Measurements from ENCODE around the gene CTBP2. TPM values are rescaled to one million over a fixed set of nuclear protein-coding genes. Genes with fewer than 3 reads are reported as not detected.
A peak's percentile ranks its signal among the peaks of the same experiment; 100 is the strongest.

The CTBP2 gene
- total RNA-seq, 2 donors from 2014 or later = 32.0 to 49.0 TPM

DNA sequence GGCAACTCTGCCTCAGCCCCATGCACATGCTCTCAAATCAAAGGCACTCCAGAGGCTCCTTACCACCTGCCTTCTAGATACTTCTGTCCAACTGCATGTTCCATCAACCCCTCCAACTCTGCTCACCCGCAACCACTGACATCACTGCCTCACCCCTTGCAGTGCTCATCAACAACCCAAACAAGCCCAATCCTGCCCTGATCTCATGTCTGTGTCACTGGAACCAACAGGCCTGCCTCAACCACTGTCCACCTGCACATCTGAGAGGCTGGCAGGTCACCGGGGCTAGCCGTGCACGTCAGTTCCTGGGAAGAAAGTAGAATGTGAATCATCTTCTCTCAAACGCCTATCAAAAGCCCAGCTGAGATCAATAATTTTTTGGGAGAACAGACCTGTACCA, 33.3 kb downstream of the CTBP2 start:
- peaks cover 52% of the 10 kb centered on the region for H3K4me1 ChIP-seq
- no peak overlapping the region for H3K4me3 ChIP-seq
- TF ChIP-seq POLR2A (IDR thresholded peaks at IDR 0.05) = no peak
- TF ChIP-seq, protein P1, sequence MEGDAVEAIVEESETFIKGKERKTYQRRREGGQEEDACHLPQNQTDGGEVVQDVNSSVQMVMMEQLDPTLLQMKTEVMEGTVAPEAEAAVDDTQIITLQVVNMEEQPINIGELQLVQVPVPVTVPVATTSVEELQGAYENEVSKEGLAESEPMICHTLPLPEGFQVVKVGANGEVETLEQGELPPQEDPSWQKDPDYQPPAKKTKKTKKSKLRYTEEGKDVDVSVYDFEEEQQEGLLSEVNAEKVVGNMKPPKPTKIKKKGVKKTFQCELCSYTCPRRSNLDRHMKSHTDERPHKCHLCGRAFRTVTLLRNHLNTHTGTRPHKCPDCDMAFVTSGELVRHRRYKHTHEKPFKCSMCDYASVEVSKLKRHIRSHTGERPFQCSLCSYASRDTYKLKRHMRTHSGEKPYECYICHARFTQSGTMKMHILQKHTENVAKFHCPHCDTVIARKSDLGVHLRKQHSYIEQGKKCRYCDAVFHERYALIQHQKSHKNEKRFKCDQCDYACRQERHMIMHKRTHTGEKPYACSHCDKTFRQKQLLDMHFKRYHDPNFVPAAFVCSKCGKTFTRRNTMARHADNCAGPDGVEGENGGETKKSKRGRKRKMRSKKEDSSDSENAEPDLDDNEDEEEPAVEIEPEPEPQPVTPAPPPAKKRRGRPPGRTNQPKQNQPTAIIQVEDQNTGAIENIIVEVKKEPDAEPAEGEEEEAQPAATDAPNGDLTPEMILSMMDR (IDR thresholded peaks at IDR 0.05) = no peak
- peaks cover 0 to 1% of the 10 kb centered on the region in 2 donors for H3K36me3 ChIP-seq (replicated peaks in 1 of 2; ENCODE audit: insufficient read depth in 1 of 2, low read depth in 2 of 2)
- ATAC-seq (no peak), DNase-seq (peak in 1 of 4 donors; percentile 3)
- H3K27me3 ChIP-seq = no peaks in the 10 kb centered on the region
- no peak overlapping the region for H3K27ac ChIP-seq
- no peaks in the 10 kb centered on the region for H3K9me3 ChIP-seq
- intact Hi-C loops (cut with DNase I) = no loop called here
- 81 to 82% methylated on average over 5 of the region's 5 CpGs for WGBS, 2 donors

DNA sequence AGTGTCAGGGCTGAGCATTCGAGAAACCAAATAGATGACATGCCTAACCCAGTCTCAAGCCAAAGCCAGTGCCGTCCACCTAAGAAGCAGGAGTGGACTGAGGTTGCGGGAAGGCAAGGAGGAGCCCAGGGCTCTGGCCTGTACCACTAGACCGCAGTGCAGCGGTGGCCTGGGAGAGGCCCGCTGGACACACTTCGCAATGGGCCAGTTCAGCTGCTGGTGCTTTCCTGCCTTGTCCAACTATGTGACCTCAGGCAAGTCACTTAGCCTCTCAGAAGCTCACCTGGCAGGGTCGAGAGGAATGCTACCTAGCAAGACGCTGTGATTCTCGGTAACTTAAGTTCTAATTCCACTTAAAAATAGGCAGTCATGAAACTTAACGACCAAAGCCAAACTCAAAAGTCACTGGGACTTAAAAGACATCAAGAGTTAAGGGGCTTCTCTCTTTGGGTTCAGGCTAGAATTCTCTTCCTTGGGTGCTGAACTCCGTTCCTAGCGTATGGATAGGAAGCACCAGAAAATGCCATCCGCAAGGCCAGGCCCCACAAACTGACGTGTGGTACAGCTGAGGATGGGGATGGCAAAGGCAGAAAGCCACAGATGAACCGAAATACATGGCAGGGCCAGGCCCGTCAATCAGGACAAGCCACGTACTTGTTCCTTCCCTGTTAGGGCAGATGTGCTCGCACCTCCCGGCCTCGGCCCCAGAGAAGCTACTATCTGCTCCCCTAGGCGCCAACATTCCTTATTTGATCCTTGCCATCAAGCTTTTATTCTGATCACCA, 34.2 kb downstream of the CTBP2 start:
- ATAC-seq (no peak), DNase-seq (peak in 1 of 4 donors; percentile 18)
- Histone ChIP-seq H3K4me1 (peaks cover 60% of the 10 kb centered on the region), H3K9me3 (no peaks in the 10 kb centered on the region), H3K36me3 (replicated peaks in 1 of 2; ENCODE audit: insufficient read depth in 1 of 2, low read depth in 2 of 2) (no peaks in the 10 kb centered on the region), H3K27ac (peak overlapping the region in 3 of 4 donors; percentile 4 to 96 (median 35)), H3K4me3 (no peak overlapping the region), H3K27me3 (no peaks in the 10 kb centered on the region)
- WGBS, 2 donors = 83 to 91% methylated on average over 19 to 22 of the region's 22 CpGs
- intact Hi-C loops (cut with DNase I) = no loop called here
- TF ChIP-seq, protein P1 (IDR thresholded peaks at IDR 0.05) = no peak
- no peak for TF ChIP-seq POLR2A (IDR thresholded peaks at IDR 0.05)

DNA sequence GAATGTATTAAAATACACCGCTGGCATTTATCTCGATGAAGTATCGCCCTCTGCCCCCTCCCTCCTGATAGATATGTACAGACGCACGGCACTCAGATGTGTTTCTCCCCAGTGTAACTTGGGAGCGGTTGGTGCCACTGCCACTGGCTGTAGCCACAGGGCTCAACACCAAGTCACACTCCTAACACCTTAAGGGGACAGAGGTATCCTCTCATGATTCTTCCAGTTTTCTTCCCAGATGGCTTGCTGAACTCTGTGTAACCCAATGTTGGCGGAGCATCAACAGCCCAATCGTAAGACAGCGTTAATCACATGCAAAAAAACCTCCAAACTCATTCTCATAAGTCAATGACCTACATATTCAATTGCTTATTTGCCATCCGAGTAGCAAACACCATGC, 35.5 kb downstream of the CTBP2 start:
- DNase-seq (peak in 2 of 4 donors; percentile 18 to 31), ATAC-seq (no peak)
- no peak for TF ChIP-seq POLR2A (IDR thresholded peaks at IDR 0.05)
- TF ChIP-seq, protein P1 (IDR thresholded peaks at IDR 0.05) = no peak
- peaks cover 68% of the 10 kb centered on the region for H3K4me1 ChIP-seq
- intact Hi-C loops (cut with DNase I) = no loop called here
- no peaks in the 10 kb centered on the region for H3K9me3 ChIP-seq
- no peaks in the 10 kb centered on the region for H3K36me3 ChIP-seq (replicated peaks in 1 of 2; ENCODE audit: insufficient read depth in 1 of 2, low read depth in 2 of 2)
- peak overlapping the region; percentile 37 to 96 (median 96) for H3K27ac ChIP-seq
- 46% methylated on average over 10 of the region's 10 CpGs for WGBS, 2 donors
- no peaks in the 10 kb centered on the region for H3K27me3 ChIP-seq
- no peak overlapping the region for H3K4me3 ChIP-seq

DNA sequence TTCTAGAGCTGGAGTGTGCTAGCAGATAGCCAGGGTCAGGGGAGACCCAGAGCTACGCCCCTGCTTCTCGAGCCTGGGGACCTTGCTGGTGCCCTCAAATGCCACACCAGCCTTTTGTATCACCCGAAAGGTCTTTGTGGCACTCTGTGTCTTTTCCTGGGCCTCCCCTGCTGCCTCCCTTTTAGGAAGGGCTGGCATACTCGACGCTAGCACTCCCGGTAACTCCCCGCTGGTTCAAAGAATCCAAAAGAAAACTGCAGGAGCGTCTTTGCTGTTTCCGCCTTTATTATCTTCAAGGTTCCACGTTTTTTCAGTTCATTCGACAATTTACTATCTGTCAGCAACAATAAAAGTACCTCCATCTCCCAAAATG, 36.3 kb downstream of the CTBP2 start:
- H3K4me1 ChIP-seq = peaks cover 67% of the 10 kb centered on the region
- DNase-seq (no peak), ATAC-seq (no peak)
- H3K27ac ChIP-seq = peak overlapping the region; percentile 96 to 100 (median 96)
- intact Hi-C loops (cut with DNase I) = no loop called here
- WGBS, 2 donors = 40 to 41% methylated on average over 11 of the region's 11 CpGs
- no peaks in the 10 kb centered on the region for H3K9me3 ChIP-seq
- no peak overlapping the region for H3K4me3 ChIP-seq
- TF ChIP-seq, protein P1 (IDR thresholded peaks at IDR 0.05) = no peak
- peak in 1 of 3 donors; percentile 2 for TF ChIP-seq POLR2A (IDR thresholded peaks at IDR 0.05)
- no peaks in the 10 kb centered on the region for H3K36me3 ChIP-seq (replicated peaks in 1 of 2; ENCODE audit: insufficient read depth in 1 of 2, low read depth in 2 of 2)
- H3K27me3 ChIP-seq = no peaks in the 10 kb centered on the region
